ENCODE data around the gene MRC2. TPM values are rescaled to one million over a fixed set of nuclear protein-coding genes. Genes with fewer than 3 reads are reported as not detected.

Gene MRC2
- total RNA-seq, 3 donors from 2014 or later (not counting 1 experiment from before 2014, with no cell fraction given) = 0.23 to 0.54 (median 0.50) TPM

DNA sequence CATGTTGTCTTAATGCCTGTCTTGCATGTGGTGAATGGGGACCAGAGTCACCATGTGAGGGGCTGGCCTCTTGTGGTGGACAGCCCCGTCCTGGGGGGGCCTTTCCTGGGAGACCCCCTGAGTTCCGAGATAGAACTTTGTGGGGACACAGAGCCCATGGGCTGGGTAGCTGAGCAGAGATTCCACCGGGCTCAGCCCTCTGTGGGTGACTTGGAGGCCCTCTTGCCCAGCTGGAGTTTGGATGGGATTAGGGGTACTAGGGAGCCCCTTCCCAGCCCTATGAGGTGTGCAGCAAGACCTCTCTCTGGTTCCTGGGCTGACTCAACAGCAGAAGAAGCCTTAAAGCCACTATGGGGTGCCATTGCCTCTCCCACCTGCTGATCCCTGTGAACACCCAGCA lies 38.1 kb downstream of the MRC2 start:
- TF ChIP-seq, protein P1, sequence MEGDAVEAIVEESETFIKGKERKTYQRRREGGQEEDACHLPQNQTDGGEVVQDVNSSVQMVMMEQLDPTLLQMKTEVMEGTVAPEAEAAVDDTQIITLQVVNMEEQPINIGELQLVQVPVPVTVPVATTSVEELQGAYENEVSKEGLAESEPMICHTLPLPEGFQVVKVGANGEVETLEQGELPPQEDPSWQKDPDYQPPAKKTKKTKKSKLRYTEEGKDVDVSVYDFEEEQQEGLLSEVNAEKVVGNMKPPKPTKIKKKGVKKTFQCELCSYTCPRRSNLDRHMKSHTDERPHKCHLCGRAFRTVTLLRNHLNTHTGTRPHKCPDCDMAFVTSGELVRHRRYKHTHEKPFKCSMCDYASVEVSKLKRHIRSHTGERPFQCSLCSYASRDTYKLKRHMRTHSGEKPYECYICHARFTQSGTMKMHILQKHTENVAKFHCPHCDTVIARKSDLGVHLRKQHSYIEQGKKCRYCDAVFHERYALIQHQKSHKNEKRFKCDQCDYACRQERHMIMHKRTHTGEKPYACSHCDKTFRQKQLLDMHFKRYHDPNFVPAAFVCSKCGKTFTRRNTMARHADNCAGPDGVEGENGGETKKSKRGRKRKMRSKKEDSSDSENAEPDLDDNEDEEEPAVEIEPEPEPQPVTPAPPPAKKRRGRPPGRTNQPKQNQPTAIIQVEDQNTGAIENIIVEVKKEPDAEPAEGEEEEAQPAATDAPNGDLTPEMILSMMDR (IDR thresholded peaks at IDR 0.05) = no peak
- no peak for ATAC-seq
- no peaks in the 10 kb centered on the region for H3K4me1 ChIP-seq (ENCODE audit: control insufficient read depth, insufficient read depth, low read length)
- intact Hi-C loops (cut with micrococcal nuclease) = no loop called here
- H3K36me3 ChIP-seq (ENCODE audit: control insufficient read depth, insufficient read depth, low read length) = no peaks in the 10 kb centered on the region
- peaks cover 2 to 6% of the 10 kb centered on the region in 2 donors for H3K9me3 Mint-ChIP-seq
- no peak overlapping the region for H3K4me3 Mint-ChIP-seq
- H3K4me1 Mint-ChIP-seq = peaks cover 0 to 6% of the 10 kb centered on the region in 2 donors
- 88% methylated on average over 3 of the region's 3 CpGs for WGBS (ENCODE audit: insufficient coverage)
- no peak for DNase-seq
- no peak overlapping the region for H3K27ac ChIP-seq (ENCODE audit: low read length)
- no peaks in the 10 kb centered on the region for H3K9me3 ChIP-seq (ENCODE audit: control insufficient read depth, insufficient read depth, low read length)
- no peaks in the 10 kb centered on the region for H3K27me3 ChIP-seq (ENCODE audit: control insufficient read depth, insufficient read depth, low read length)
- peaks cover 0 to 11% of the 10 kb centered on the region in 2 donors for H3K27me3 Mint-ChIP-seq (ENCODE audit: low read depth in 2 of 2)
- no peak overlapping the region for H3K27ac Mint-ChIP-seq
- H3K36me3 Mint-ChIP-seq = peaks cover 11% of the 10 kb centered on the region
- no peak overlapping the region for H3K4me3 ChIP-seq (ENCODE audit: low read length)

- TF ChIP-seq, protein P1 (IDR thresholded peaks at IDR 0.05) = no peak
- no peaks in the 10 kb centered on the region for H3K27me3 ChIP-seq (ENCODE audit: control insufficient read depth, insufficient read depth, low read length)
- ATAC-seq (no peak), DNase-seq (no peak)
- no peaks in the 10 kb centered on the region for H3K36me3 ChIP-seq (ENCODE audit: control insufficient read depth, insufficient read depth, low read length)
- H3K27ac ChIP-seq (ENCODE audit: low read length) = no peak overlapping the region
- H3K36me3 Mint-ChIP-seq = peaks cover 5% of the 10 kb centered on the region
- no peaks in the 10 kb centered on the region for H3K4me1 ChIP-seq (ENCODE audit: control insufficient read depth, insufficient read depth, low read length)
- no peak overlapping the region for H3K4me3 Mint-ChIP-seq
- H3K27ac Mint-ChIP-seq = no peak overlapping the region
- 94% methylated on average over 29 of the region's 30 CpGs for WGBS (ENCODE audit: insufficient coverage)
- H3K9me3 ChIP-seq (ENCODE audit: control insufficient read depth, insufficient read depth, low read length) = no peaks in the 10 kb centered on the region
- H3K4me1 Mint-ChIP-seq = peaks cover 0 to 6% of the 10 kb centered on the region in 2 donors
- H3K4me3 ChIP-seq (ENCODE audit: low read length) = no peak overlapping the region
- H3K27me3 Mint-ChIP-seq (ENCODE audit: low read depth in 2 of 2) = peaks cover 0 to 8% of the 10 kb centered on the region in 2 donors
- H3K9me3 Mint-ChIP-seq = peaks cover 2% of the 10 kb centered on the region in 2 donors
- intact Hi-C loops (cut with micrococcal nuclease) = no loop called here
Observed at GRCh38 chr17:62666061-62666800, 38.8 kb downstream of the MRC2 start.

DNA sequence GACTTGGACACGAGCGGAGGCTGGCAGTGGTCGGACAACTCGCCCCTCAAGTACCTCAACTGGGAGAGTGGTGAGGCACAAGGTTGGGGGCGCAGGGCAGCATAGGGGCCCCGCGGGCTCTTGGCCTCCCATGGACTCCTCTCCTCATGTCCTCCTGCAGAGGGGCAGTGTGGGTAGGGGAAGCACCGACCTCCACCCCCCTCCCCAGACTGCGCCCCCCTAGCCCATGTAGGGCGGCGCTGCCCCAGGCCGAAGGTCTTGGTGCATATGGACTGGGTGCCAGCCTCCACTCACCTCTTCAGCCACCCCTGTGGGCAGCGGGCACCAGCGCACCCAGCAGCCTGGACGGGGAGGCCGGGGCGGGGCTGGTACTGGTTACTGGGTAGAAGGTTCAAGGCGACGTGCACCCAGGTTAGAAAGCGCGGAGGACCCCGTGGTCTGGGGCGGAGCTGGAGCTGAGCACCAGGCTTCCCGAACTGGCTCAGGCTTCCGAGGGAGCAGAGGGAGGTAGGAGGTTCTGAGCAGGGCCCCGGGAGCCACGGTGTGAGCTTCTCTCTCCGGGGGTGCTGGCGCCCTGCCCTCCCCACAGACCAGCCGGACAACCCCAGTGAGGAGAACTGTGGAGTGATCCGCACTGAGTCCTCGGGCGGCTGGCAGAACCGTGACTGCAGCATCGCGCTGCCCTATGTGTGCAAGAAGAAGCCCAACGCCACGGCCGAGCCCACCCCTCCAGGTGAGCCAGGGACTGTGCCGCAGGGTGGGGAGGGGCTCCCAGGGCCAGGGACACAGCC lies 39.5 kb downstream of the MRC2 start:
- no peaks in the 10 kb centered on the region for H3K27me3 ChIP-seq (ENCODE audit: control insufficient read depth, insufficient read depth, low read length)
- intact Hi-C loops (cut with micrococcal nuclease) = no loop called here
- H3K27ac Mint-ChIP-seq = no peak overlapping the region
- no peaks in the 10 kb centered on the region for H3K9me3 ChIP-seq (ENCODE audit: control insufficient read depth, insufficient read depth, low read length)
- no peaks in the 10 kb centered on the region for H3K9me3 Mint-ChIP-seq
- H3K27ac ChIP-seq (ENCODE audit: low read length) = no peak overlapping the region
- TF ChIP-seq, protein P1 (IDR thresholded peaks at IDR 0.05) = no peak
- H3K4me1 Mint-ChIP-seq = peaks cover 0 to 6% of the 10 kb centered on the region in 2 donors
- H3K36me3 Mint-ChIP-seq = no peaks in the 10 kb centered on the region
- H3K4me1 ChIP-seq (ENCODE audit: control insufficient read depth, insufficient read depth, low read length) = no peaks in the 10 kb centered on the region
- H3K4me3 Mint-ChIP-seq = no peak overlapping the region
- no peak overlapping the region for H3K4me3 ChIP-seq (ENCODE audit: low read length)
- no peaks in the 10 kb centered on the region for H3K36me3 ChIP-seq (ENCODE audit: control insufficient read depth, insufficient read depth, low read length)
- WGBS (ENCODE audit: insufficient coverage) = 93% methylated on average over 34 of the region's 40 CpGs
- H3K27me3 Mint-ChIP-seq (ENCODE audit: low read depth in 2 of 2) = peaks cover 0 to 8% of the 10 kb centered on the region in 2 donors
- ATAC-seq (peak in 1 of 3 donors; percentile 3), DNase-seq (no peak)

Measured in natural killer cell (primary cell).